ENCODE data around the gene IQCK.
"Not testable (repeated sequence)": the region's sequence is repeated elsewhere in the genome, so short reads cannot be mapped to it uniquely, and the experiment has no call there.

Gene IQCK

GRCh38 chr16:19760356-19761060 is 42.4 kb downstream of the IQCK start:
- no peak for DNase-seq

- peak in 1 of 2 experiments; percentile 45 for DNase-seq
Measured at GRCh38 chr16:19765860-19766553, 47.9 kb downstream of the IQCK start.

DNA sequence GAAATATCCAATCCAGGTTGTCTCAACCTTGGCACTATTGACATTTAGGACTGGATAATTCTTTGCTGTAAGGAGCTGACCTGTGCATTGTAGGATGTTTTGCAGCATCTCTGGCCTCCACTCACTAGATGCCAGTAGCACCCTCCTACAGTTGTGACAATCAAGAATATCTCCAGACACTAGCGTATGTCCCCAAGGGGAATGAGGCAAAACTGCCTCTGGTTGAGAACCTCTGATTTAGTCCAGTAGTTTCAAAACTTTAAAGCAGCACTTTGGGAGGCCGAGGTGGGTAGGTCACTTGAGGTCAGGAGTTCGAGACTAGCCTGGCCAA is 48.4 kb downstream of the IQCK start:
- DNase-seq: no peak

- no peak for DNase-seq
Measured at GRCh38 chr16:19766988-19767387, 48.9 kb downstream of the IQCK start.

DNA sequence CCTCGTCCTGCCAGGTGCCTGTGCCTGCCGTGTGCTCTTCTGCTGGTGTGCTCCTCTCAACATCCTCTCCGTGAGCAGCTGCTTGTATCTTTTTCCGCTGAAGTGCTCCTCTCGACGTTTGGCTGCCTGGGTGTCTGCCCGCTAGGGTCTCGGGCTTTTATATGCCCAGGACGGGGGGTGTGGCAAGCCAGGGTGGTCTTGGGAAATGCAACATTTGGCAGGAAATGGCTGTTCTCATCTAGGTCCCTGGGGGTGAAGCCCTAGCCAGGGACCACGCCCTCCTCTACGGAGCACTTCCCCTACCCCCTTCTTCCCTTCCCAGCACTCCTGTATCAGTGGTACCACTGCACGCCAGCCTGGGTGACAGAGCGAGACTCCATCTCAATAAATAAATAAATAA is 49.4 kb downstream of the IQCK start:
- no peak for DNase-seq

GRCh38 chr16:19769239-19769638 is 51.2 kb downstream of the IQCK start:
- no peak for DNase-seq

DNA sequence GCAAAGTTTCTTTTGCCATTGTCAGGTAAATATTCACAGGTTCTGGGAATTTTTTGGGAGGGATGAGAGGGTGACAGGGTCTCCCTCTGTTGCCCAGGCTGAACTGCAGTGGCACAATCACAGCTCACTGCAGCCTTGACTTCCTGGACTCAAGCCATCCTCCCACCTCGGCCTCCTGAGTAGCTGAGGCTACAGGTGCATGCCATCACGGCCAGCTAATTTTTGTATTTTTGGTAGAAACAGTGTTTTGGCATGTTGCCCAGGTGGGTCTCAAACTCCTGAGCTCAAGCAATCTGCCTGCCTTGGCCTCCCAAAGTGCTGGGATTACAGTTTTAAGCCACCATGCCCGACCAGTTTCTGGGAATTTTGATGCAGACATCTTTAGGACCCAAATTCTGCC is 53.0 kb downstream of the IQCK start:
- DNase-seq: no peak

GRCh38 chr16:19771796-19772195 is 53.7 kb downstream of the IQCK start:
- DNase-seq: peak in 1 of 2 experiments; percentile 47

DNA sequence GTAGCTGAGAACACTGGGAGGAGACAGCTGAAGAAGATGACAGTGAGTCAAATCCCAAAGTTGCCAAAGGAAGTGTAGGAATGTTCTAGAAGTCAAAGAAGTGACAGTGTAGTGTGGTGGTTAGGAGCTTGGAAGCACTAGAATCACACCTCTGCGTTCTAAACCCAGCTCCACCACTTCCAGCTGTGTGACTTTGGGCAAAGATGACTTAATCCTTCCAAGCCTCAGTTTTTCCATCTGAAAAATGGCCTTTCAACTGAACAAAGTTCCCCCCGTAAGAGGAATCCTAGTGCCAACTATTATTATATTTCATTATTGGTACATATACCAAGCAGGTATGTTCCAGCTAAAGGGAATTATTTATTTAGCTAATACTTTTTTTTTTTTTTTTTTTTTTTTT is 56.0 kb downstream of the IQCK start:
- DNase-seq: no peak

- DNase-seq: no peak
Measured at GRCh38 chr16:19776147-19776546, 58.1 kb downstream of the IQCK start.

DNA sequence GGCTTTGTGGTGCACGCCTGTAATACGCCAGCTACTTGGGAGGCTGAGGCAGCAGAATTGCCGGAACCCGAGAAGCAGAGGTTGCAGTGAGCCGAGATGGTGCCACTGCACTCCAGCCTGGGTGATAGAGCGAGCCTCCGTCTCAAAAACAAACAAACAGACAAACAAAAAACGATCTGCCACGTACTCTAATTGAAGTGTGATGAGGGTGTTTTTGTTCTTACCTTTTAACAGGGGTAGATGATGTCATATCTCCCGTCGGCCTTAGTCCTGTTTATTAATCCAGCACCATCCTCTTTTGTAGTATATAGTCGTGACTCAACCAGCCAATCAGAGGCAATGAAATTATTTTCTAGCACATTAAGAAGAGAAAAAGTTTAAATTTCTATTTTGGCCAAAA is 58.5 kb downstream of the IQCK start:
- no peak for DNase-seq

- no peak for DNase-seq
Measured at GRCh38 chr16:19780321-19780720, 62.2 kb downstream of the IQCK start.

DNA sequence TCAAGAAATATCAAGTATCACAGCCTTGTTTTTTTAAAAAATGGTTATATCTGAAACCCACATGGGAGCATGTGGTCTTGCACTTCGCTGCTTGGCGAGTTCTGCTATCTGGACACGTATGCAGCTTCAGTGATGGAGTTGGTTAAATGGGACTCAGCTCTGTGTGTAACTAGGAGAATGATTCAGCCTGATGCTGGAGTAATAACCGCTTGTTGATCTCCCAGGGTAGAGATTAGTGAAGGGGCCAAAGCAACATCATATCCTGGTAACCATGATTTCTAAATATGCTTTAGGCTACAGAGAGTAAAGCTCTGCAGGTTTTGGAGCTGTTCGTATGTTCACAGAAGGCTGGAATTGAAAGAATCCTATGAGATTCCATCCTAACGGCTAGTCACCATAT is 63.2 kb downstream of the IQCK start:
- DNase-seq: peak in 1 of 2 experiments; percentile 20

GRCh38 chr16:19783363-19784182 is 65.5 kb downstream of the IQCK start:
- peak; percentile 53 to 75 for DNase-seq

DNA sequence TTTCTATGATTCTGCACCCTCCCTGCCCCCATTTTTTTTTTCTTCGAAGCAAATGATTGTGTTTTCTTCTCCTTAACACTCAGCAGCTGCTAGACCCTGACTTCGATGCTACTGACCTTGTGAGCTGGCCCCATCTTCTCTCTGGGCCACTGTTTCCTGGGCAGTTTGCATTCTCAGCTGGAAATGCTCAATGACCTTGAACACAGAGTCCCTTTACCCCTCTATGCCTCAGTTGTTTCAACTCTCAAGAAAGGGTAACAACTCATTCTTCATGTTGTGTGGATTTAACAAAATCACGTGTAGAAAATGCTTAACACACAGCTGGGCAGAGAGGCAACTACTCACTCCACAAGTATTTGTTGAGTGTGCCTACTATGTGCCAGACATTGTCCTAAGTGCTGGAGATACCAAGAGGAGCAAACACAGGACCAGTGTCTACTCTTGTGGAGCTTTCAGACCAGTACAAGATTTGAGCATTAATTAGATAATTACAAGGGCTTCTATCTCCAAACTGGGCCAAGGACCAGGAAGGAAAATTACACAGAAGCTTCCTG is 66.2 kb downstream of the IQCK start:
- DNase-seq: no peak

- no peak for DNase-seq
Measured at GRCh38 chr16:19785081-19785480, 67.0 kb downstream of the IQCK start.

DNA sequence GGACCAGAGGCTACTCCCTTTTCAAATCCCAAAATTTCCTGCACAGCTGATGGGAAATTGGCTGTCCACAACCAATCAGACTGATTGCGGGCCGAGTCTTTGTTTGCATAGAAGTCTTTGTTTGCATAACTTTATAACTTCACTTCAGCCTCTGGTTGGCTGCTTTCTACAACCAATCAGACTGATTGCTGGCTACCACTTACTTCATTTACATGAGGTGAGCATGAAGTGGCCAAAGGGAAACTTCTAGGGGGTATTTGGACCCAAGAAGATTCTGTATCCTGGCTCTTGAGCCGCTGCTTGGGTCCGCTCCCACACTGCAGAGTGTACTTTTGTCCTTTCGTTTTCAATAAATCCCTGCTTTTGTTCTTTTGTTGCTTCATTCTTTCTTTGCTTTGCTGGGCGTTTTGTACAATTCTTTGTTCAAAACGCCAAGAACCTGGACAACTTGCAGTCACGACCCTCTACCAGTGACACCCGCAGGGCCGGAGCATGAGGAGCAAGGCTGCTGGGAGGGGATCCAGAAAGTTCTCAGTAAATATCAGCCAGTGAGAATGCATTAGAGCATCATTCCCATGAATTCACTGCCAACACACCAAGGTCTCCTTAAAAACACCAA is 67.5 kb downstream of the IQCK start:
- DNase-seq: no peak

- DNase-seq: not testable (repeated sequence)
Measured at GRCh38 chr16:19801369-19801768, 83.3 kb downstream of the IQCK start.

DNA sequence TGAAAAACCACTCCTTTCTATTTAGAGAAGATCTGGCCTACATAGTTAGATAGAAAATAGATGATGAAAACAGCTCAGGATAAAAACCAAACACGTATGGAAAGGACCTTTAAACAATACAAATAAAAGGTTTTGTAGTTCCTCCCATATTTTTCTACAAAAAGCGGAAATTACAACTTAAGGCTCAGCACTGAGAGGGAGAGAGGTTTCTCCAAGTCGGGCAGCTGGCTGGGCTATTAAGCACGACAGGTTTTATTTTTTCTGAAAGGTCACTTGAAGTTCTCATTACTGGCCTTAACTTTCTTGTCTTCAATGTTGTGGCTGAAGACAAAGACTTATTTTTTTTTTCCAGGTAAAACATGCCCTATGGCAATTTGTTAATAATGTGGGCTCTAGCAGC is 83.8 kb downstream of the IQCK start:
- DNase-seq: not testable (repeated sequence)

DNA sequence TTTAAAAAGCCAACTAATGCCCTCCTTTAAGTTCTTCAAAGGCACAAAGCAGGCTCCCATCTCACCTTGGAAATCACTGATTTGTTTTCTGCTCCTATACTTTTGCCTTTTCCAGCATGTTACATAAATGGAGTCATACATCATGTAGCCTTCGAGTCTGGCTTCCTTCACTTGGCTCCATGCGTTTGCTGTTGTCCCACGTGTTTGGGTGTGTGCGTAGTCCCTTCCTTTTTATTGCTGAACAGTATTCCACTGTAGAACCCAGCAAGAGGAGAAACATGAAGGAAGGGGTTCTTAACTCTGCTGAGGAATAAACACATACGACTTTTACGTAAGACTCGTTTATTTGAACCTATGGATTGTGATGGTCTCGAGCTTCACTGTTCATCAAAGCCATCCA is 84.5 kb downstream of the IQCK start:
- no peak for DNase-seq

- no peak for DNase-seq
Measured at GRCh38 chr16:19804538-19805323, 86.7 kb downstream of the IQCK start.

DNA sequence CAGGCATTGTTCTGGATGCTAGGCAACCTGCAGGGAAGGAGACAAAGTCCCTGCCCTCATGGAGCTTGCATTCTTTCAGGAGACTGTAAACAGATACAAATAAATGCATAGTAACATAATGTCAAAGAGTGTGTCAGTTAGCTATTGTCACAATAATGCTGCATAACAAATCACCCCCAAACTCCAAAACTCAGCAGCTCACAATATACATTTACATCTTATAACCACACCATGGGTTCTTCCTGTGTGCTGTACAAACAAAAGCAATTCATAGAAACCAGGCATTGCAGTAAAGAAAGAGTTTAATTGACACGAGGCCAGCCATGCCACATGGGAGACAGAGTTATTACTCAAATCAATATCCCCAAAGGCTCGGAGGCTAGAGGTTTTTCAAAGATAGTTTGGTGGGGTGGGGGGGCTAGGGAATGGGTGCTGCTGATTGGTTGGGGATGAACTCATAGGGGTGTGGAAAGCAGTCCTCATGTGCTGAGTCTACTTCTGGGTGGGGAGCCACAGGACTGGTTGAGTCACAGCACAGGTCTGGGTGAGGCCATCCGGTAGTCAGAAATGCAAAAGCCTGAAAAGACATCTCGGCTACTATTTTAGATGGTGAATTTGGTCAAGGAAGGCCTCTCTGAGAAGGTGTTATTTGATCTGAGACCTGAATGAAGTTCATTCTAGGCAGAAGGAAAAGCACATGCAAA is 87.5 kb downstream of the IQCK start:
- no peak for DNase-seq

Measured in NCI-H446 (cell line).